Adipocyte (in vitro differentiated cells): ENCODE data around the gene KIAA0513.
A peak's percentile ranks its signal among the peaks of the same experiment; 100 is the strongest.
"Not testable (repeated sequence)": the region's sequence is repeated elsewhere in the genome, so short reads cannot be mapped to it uniquely, and the experiment has no call there.

Experiments
- DNase-seq: peaks from one replicate; pipeline ENCODE4 v3.0.0-alpha.2; 2015; ENCODE audit warnings: low read depth
- H3K27me3 ChIP-seq: replicated peaks from 2 replicates; pipeline ENCODE4 v1.7.0; 2013; ENCODE audit warnings: mild to moderate bottlenecking, low read length, moderate library complexity; ENCODE audit not compliant: control insufficient read depth, insufficient read depth
- H3K36me3 ChIP-seq: 2 replicates; pipeline ENCODE4 v1.7.0; 2013; ENCODE audit warnings: low read length, mild to moderate bottlenecking, moderate library complexity; ENCODE audit not compliant: control insufficient read depth, insufficient read depth, severe bottlenecking
- H3K4me1 ChIP-seq: 2 replicates; pipeline ENCODE4 v1.7.0; 2013; ENCODE audit warnings: mild to moderate bottlenecking, low read length, moderate library complexity; ENCODE audit not compliant: control insufficient read depth, insufficient read depth
- H3K4me3 ChIP-seq: 2 replicates; pipeline ENCODE4 v1.7.0; 2013; ENCODE audit warnings: mild to moderate bottlenecking, low read length, moderate library complexity
- H3K9ac ChIP-seq: 2 replicates; pipeline ENCODE4 v1.7.0; 2013; ENCODE audit warnings: mild to moderate bottlenecking, low read length, moderate library complexity
- H3K9me3 ChIP-seq: 2 replicates; pipeline ENCODE4 v1.7.0; 2013; ENCODE audit warnings: mild to moderate bottlenecking, low read length, moderate library complexity; ENCODE audit not compliant: control insufficient read depth

KIAA0513 gene

GRCh38 chr16:85111184-85111583, 83.6 kb downstream of the KIAA0513 start:
- no peak overlapping the region for H3K4me3 ChIP-seq
- H3K27me3 ChIP-seq = peaks cover 22% of the 10 kb centered on the region
- no peak for DNase-seq
- no peak overlapping the region for H3K9ac ChIP-seq
- H3K36me3 ChIP-seq = no peaks in the 10 kb centered on the region
- H3K9me3 ChIP-seq = no peaks in the 10 kb centered on the region
- peaks cover 10% of the 10 kb centered on the region for H3K4me1 ChIP-seq

- H3K4me3 ChIP-seq = no peak within 1 kb of the TSS
- no peaks in the 10 kb centered on the region for H3K9me3 ChIP-seq
- peaks cover 10% of the 10 kb centered on the region for H3K27me3 ChIP-seq
- no peaks in the 10 kb centered on the region for H3K36me3 ChIP-seq
- no peak for DNase-seq
- no peak within 1 kb of the TSS for H3K9ac ChIP-seq
- H3K4me1 ChIP-seq = peaks cover 19% of the 10 kb centered on the region
These were observed 84.8 kb downstream of the KIAA0513 start, which contains the start of gene CIBAR2 for GRCh38 chr16:85112364-85112763. Gene CIBAR2, minus strand, starts transcription at chr16:85112472. Its CDS starts 120 bp downstream, at chr16:85112352.

- H3K9me3 ChIP-seq = no peaks in the 10 kb centered on the region
- no peak overlapping the region for H3K9ac ChIP-seq
- H3K4me3 ChIP-seq = no peak overlapping the region
- no peaks in the 10 kb centered on the region for H3K36me3 ChIP-seq
- no peak for DNase-seq
- peaks cover 3% of the 10 kb centered on the region for H3K27me3 ChIP-seq
- peaks cover 19% of the 10 kb centered on the region for H3K4me1 ChIP-seq
These were observed 85.7 kb downstream of the KIAA0513 start for GRCh38 chr16:85113168-85113733.

GRCh38 chr16:85113913-85114312, 86.3 kb downstream of the KIAA0513 start:
- peaks cover 19% of the 10 kb centered on the region for H3K4me1 ChIP-seq
- H3K36me3 ChIP-seq = no peaks in the 10 kb centered on the region
- H3K4me3 ChIP-seq = no peak overlapping the region
- H3K9ac ChIP-seq = no peak overlapping the region
- peaks cover 3% of the 10 kb centered on the region for H3K27me3 ChIP-seq
- no peaks in the 10 kb centered on the region for H3K9me3 ChIP-seq
- no peak for DNase-seq

- H3K9ac ChIP-seq = peak overlapping the region; percentile 79
- DNase-seq = peak; percentile 90
- H3K27me3 ChIP-seq = peaks cover 3% of the 10 kb centered on the region
- no peaks in the 10 kb centered on the region for H3K9me3 ChIP-seq
- H3K4me3 ChIP-seq = peak overlapping the region; percentile 32
- peaks cover 19% of the 10 kb centered on the region for H3K4me1 ChIP-seq
- no peaks in the 10 kb centered on the region for H3K36me3 ChIP-seq
These were observed 87.4 kb downstream of the KIAA0513 start for GRCh38 chr16:85114909-85115567.

GRCh38 chr16:85117418-85117817, 89.8 kb downstream of the KIAA0513 start:
- DNase-seq = no peak
- H3K9me3 ChIP-seq = no peaks in the 10 kb centered on the region
- H3K36me3 ChIP-seq = no peaks in the 10 kb centered on the region
- H3K4me1 ChIP-seq = peaks cover 19% of the 10 kb centered on the region
- no peak overlapping the region for H3K9ac ChIP-seq
- no peaks in the 10 kb centered on the region for H3K27me3 ChIP-seq
- no peak overlapping the region for H3K4me3 ChIP-seq

GRCh38 chr16:85120006-85120340, 92.4 kb downstream of the KIAA0513 start:
- DNase-seq = no peak
- Histone ChIP-seq H3K4me1 (peaks cover 23% of the 10 kb centered on the region), H3K9ac (no peak overlapping the region), H3K36me3 (no peaks in the 10 kb centered on the region), H3K27me3 (no peaks in the 10 kb centered on the region), H3K9me3 (no peaks in the 10 kb centered on the region), H3K4me3 (no peak overlapping the region)

- Histone ChIP-seq H3K4me3 (peak overlapping the region; percentile 73), H3K9ac (peak overlapping the region; percentile 85), H3K4me1 (peaks cover 16% of the 10 kb centered on the region)
- not testable (repeated sequence) for H3K27me3 ChIP-seq, H3K36me3 ChIP-seq, DNase-seq, H3K9me3 ChIP-seq
These were observed 95.8 kb downstream of the KIAA0513 start for GRCh38 chr16:85123441-85123840.

- Histone ChIP-seq H3K4me3 (peak overlapping the region; percentile 73), H3K27me3 (no peaks in the 10 kb centered on the region), H3K9ac (peak overlapping the region; percentile 85), H3K4me1 (peaks cover 16% of the 10 kb centered on the region), H3K9me3 (no peaks in the 10 kb centered on the region), H3K36me3 (no peaks in the 10 kb centered on the region)
- peak; percentile 84 for DNase-seq
These were observed 96.5 kb downstream of the KIAA0513 start for GRCh38 chr16:85123891-85124635.

GRCh38 chr16:85124636-85125346, 97.2 kb downstream of the KIAA0513 start:
- Histone ChIP-seq H3K4me3 (no peak overlapping the region), H3K27me3 (no peaks in the 10 kb centered on the region), H3K4me1 (peaks cover 18% of the 10 kb centered on the region), H3K36me3 (no peaks in the 10 kb centered on the region), H3K9ac (peak overlapping the region; percentile 85), H3K9me3 (no peaks in the 10 kb centered on the region)
- no peak for DNase-seq
